GM18502 (cell line): ENCODE measurements around the gene DTWD1.
"Not testable (repeated sequence)": the region's sequence is repeated elsewhere in the genome, so short reads cannot be mapped to it uniquely, and the experiment has no call there.

Source experiments
- ATAC-seq: cut with Tn5 transposase; IDR thresholded peaks from one replicate; pipeline ENCODE4 v1.9.1; 2021; ENCODE audit warnings: mild to moderate bottlenecking; ENCODE audit not compliant: unreplicated experiment, poor library complexity

Gene DTWD1

DNA sequence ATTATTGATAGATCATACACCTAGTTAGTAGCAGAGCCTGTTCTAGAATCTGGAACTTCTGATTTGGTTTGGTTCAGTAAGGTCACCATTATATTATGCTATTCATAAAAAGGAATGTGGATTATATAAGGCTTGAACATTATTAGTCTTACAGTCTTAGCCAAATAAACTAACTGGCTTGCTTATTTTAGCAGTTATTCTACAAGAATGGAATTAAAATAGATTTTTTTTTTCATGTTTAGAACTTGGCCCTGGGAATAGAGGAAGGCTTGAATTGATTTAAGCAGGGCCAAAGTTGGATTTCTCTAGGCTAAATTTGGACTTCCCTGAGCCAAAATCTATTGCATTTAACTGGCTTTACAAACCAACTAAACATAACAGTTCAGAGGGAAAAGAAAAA, 24.4 kb downstream of the DTWD1 start:
- ATAC-seq: no peak

DNA sequence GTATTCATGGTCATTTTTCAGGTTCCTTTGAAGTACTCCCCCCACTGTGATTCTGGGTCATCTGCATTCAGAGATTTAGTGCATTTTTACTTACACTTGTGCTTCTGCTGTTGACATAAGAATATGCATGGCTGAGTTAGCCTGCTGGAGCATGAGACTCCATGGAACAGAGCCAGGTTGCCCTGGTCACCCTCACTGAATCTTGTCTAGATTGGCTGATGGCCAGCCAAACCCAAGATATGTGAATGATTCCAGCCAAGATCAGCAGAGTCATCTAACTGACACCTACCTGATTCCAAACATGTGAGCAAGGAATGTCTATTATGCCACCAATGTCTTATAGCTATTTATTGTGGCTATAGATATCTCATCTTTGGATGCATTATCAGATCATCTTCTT, 25.1 kb downstream of the DTWD1 start:
- no peak for ATAC-seq

DNA sequence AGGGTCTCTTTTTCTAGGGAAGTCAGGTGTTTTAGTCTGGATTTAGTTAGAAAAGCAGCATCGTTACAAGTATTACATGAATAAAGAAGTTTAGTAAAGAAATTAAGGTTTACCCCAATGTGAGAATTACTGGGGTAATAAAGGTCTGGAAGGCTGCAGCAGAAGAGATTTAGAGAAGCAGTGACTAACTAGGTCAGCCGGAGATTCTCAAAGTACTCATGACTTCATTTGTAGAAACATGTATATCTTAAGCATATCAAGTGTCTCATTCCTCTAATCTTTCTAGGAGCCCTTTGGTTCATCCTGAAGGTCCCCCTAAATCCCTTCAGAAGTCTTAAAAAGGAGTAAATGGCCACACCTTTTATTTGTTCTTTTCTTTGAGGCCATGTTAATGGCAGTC, 26.0 kb downstream of the DTWD1 start:
- ATAC-seq: no peak

DNA sequence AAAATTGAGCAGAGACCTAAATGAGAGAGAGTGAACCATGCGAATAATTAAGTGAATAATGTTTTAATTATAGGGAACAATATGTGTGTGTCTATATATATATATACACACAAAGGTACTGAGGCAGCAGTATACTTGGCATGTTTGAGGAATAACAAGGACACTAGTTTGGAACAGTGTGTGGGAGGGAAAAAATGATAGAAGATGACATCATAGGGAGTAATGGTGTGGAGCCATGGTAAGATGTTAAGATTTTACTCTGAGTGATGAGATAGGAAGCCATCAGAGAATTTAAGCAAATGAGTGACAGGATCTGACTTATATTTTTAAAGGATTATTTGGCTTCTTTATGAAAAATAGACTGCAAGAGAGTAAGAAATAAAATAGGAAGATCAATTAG, 29.1 kb downstream of the DTWD1 start:
- ATAC-seq: no peak

DNA sequence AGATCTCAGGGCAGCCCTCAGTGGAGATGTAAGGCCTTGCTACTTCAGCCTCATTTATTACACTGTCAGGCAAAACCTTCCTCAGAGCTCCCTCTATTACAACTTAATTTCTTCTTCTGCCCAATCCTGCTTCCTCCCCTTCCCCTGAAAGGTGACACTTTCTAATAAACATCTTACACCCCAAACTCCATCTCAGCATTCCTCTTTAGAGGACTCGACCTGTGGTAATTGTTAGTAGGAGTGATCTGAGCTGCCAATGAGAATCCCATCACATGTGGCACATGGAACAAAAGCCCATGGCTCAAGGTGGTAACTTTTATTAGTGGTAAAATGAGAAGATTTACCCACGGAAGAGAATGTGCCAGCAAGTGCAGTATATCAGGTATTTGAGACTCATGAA, 29.8 kb downstream of the DTWD1 start:
- no peak for ATAC-seq

DNA sequence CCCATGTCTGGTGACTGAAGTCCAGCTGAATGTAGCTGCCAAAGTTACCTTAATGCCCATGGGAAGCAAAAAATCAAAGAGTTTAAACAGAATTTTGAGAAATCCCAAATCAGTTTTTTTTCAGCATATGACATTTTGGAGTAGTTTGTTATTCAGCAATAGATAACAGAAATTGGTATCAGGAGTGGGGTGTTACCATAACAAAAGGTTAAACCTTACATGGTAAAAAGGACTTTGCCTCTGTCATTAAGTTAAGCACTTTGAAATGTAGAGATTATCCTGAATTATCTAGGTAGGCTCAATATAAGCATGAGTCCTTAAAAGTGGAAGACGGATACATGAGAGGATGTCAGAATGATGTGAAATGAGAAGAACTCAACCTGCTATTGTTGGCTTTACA, 32.1 kb downstream of the DTWD1 start:
- no peak for ATAC-seq

DNA sequence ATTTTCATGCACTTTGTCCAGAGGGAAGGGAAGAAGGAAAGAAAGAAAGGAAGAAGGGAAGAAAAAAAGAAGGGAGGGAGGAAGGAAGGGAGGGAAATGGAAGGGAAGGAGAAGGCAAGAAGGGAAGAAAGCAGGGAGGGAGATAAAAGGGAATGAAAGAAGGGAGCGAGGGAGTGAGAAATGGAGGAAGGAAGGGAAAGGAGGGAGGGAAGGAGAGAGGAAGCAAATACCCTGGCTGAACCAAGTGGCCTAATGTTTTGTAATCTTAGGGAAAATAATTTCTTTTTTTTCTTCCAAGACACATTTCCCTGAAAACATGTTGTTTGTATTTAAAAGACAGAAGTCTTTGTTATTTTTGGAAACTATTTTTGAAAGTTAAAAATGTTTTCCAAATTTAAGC, 35.9 kb downstream of the DTWD1 start:
- ATAC-seq: no peak

DNA sequence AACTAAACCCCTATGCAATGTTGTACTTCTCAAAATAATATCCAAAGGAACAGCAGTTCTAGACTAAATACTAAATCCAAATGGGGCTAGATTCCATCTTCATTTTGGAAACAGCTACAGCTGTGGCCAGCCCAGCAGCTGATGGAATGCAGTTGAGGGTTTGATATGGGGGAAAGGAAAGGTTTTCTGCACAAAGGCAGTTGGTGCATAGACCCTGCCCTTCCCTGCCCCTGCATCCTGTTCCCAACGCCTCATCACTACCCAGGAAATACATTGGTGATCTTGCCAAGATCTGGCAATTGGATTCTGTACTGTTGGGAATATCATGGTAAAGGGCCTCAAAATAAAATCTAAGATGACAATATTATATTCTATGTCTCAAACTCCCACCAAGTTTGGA, 43.9 kb downstream of the DTWD1 start:
- ATAC-seq: no peak

DNA sequence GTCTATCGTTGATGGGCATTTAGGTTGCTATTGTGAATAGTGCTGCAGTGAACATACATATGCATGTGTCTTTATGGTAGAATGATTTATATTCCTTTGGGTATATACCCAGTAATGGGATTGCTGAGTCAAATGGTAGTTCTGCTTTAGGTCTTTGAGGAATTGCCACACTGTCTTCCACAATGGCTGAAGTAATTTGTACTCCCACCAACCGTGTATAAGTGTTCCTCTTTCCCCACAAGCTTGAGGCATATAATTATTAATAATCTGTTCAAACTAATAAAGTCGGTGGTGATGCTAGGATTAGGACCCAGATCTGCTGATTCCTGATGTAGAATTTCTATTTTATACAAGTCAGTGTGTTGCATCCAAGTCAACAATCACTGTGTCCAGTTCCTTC, 45.6 kb downstream of the DTWD1 start:
- not testable (repeated sequence) for ATAC-seq

DNA sequence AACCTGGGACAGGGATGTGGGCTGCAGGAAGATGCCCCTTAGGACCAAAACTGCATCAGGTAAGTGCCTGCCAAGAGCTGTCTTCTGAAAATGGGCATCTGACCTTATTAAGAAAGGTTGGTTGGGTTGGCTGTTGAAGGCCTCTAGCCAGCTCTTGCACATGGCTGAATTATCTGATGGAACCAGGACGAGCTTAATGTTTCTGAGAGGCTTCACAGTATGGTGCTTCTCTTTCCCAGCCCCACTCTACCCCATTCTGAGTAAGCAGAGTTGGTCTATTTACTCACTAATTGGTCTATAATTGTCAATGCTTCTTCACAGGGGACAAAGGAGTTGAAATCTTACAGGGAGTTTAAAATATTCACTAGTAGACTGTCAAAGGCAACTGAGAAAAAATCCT, 48.4 kb downstream of the DTWD1 start:
- ATAC-seq: no peak

DNA sequence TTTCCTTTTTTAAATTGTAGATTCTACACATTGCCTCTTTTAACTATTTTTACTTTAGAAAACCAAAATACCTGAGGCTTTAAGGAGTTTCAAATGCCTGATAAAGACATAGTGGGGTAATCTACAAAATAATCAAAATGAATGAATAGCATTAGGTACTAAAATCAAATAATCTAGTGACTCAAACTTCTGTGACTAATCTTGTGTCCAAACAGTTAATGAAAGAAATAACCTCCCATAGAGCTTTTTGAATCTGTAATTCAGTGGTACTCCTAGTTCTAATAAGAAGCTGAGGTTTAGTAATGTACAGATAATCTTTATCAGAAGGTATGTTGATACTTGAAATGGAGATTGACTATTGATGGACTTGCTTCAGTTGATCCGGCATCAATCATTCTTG, 53.0 kb downstream of the DTWD1 start:
- no peak for ATAC-seq

DNA sequence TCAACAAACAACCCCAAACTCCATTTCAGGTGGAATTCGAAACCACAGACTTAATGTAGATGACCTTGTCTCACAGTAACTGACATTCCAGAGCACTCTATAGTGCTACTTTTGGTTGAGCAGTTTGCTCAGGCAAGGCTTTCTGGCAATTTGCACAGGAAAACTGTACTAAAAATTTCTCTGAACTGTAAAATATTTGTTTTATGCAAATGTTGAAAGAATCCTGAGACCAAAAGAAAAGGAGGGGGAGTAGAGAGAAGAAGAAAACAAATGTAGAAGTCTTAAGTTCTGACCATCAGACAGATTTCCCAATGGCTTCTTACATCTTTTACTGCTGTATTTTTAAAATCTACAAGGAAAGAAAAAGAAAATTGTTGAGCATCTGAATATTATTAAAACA, 53.5 kb downstream of the DTWD1 start:
- no peak for ATAC-seq

DNA sequence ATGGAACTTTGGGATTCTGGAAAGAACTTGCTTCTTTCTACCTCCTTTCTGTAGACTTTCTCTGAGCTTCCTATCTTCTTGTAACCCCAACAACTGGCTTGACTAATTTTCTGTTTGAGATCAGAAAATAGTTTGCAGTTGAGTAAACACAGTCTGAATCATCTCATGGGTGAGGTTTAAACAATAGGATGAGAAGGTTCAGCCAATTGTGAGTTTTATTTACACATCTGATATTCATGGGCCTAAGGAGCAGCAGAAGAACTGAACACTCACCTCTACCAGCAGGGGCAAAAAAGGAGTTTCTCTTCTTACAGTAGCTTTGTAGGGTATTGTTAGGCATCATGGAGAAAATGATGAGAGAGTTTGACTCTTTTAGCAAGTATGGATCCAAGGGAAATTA, 54.2 kb downstream of the DTWD1 start:
- ATAC-seq: no peak

DNA sequence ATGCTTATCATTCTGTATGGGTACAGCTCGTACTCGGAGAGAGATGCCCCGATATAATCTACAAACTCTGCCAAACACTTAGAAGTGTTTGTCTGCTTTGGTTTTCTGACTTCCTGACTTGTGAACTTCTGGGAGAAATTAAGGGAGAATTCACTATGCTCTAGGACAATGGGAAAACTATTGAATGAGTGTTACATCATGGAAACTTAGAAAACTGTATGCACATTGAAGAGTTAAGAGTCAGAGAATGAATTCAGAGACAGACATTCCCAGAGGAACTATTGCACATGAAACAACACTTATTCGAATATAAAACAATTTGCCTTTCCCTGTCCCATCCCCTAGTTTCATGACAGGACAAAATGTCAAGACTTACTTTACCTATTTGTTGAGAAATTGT, 57.8 kb downstream of the DTWD1 start:
- ATAC-seq: no peak

DNA sequence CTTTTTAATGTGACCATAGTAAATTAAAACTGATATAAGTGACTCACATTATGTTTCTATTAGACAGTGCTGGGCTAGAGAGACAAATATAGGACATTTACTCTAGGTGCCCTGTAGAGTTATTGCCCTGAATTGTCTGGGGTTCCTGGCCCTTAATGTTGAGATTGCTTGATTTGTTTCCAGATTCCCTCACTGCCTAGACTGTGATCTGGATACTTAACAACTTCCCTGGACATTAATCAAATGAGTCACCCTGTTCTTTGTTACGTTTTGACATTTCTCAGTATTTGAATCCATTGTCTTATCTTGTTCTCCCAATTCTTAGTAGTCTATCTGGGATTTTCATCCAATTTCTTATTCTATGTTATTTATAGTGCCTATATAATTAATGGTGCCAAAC, 65.8 kb downstream of the DTWD1 start:
- ATAC-seq: no peak

DNA sequence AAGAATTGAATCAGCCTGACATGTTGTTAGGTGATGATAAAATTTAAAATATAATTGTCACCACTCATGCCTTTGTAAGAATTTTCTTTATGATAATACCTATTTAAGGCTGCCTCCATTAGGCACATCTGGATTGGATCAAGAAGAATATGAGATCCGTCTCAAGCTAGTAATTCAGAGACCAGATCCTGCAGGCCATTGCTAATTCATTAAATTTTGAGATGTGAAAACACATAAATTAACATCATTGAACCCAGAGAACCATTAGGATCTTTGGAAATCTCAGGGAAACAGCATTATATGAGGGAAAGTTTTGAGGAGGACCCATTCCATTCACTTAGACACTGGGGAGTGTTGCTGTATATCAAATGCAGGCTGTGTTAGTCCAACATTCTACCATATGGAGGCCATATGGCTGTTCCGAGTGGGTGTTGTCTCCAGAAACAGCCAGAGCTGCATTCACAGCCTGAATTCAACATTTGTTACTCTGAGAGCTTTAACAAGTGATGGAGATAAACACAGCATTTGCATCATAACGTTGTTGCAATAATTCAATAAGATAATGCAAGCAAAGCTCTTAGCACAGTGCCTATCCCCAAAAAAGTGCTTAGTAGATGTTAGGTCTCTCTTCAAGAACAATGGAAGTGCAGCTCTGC, 67.4 kb downstream of the DTWD1 start:
- ATAC-seq: no peak

DNA sequence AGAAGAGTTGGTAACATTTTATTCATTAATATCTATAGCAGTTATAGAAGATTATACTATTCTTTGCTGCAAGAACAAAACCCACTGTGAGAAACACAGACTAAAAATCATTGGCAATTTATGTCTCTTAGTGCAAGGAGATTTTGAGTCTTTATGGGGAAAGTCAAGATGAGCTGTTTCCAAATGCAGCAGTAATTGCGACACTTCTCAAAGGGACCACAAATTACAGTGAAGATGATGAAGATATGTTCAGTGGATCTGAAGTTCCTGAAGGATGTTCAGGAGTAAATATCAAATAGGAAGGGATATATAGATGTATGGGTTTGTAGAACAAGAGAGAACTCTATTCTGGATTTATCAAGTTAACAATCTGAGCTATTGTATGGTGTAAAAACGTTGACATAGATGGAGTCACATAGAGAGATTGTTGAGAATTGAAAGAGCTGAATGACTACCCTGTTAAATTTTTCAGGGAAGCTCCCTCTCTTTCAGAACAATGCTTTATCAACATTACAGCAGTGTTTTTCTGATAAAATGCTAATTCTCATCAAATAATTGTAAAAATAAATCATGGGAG, 71.8 kb downstream of the DTWD1 start:
- no peak for ATAC-seq

DNA sequence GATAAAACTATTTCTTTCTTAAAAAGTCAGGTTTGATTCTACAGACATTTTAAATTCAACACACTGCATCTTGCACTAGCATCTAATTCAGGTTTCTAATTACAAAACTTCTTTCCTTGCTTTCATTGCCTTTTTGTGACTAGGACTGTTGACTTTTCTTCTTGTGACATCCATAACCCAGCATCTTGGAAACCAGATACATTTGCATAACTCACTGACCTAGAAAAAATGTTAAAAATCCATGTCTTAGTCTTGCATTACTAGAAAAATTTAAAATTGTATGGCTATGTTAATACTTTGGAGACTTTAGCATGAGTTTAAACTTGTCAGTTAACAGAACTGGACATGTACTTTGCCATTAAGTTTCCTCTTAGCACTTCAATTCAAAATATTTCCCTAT, 72.7 kb downstream of the DTWD1 start:
- no peak for ATAC-seq

DNA sequence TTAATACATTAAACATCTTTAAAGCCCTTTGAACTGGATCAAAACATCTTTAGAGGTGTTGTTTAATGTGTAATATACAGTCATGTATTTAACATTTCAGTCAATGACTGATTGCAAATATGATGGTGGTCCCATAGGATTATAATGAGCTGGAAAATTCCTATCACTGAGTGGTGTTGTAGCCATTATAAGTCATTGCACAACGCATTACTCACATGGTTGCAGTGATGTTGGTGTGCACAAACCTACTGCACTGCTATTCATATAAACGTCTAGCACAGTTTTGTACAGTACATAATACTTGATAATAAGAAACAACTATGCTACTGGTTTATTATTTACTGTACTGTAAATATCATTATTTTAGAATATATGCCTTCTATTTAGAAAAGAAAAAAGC, 75.6 kb downstream of the DTWD1 start:
- no peak for ATAC-seq

DNA sequence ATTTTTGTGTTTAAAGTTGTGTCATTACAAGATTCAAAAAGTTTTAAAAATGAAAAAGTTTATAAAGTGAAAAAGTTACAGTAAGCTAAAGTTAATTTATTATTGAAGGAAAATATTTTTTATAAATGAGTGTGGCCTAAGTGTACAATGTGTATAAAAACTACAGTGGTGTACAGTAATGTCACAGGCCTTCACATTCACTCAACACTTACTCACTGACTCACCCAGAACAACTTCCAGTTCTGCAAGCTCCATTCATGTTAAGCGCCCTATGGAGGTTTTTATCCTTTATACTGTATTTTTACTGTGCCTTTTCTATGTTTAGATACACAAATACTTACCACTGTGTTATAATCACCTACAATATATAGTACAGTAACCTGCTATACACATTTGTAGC, 76.3 kb downstream of the DTWD1 start:
- ATAC-seq: no peak

DNA sequence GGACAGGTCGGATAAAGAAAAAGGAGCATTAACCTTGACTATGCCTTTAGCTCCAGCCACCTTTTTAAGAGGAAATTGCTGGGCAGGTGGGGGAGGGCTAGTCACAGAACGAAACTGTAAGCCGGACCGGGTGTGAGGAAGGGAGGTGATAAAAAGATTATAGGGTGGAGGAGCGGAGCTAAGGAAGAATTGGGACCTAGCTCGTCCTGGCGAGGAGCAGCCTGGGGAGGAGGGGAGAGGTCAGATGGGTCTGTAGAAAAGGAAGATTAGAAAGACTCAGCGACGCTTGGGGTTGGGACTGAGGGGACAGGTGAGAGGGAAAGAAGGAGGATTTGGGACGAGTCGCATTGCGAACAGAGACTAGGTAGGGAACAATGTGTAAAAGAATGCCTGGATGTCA, 82.1 kb downstream of the DTWD1 start:
- not testable (repeated sequence) for ATAC-seq
